Measurements from ENCODE around the gene POLR2E.

The POLR2E gene

GRCh38 chr19:1079566-1080111 lies 15.5 kb downstream of the POLR2E start:
- peak; percentile 77 for DNase-seq (ENCODE audit: low spot score)

GRCh38 chr19:1076951-1077350 lies 18.2 kb downstream of the POLR2E start:
- peak; percentile 97 for DNase-seq (ENCODE audit: low spot score)

- DNase-seq (ENCODE audit: low spot score) = no peak
Observed at GRCh38 chr19:1076046-1076386, 19.2 kb downstream of the POLR2E start.

- DNase-seq (ENCODE audit: low spot score) = peak; percentile 97
Observed at GRCh38 chr19:1074544-1075283, 20.5 kb downstream of the POLR2E start.

GRCh38 chr19:1073956-1074517 lies 21.1 kb downstream of the POLR2E start:
- no peak for DNase-seq (ENCODE audit: low spot score)

- DNase-seq (ENCODE audit: low spot score) = no peak
Observed at GRCh38 chr19:1073063-1073955, 21.9 kb downstream of the POLR2E start.

- no peak for DNase-seq (ENCODE audit: low spot score)
Observed at GRCh38 chr19:1072371-1073015, 22.7 kb downstream of the POLR2E start.

GRCh38 chr19:1070931-1071791 lies 24.0 kb downstream of the POLR2E start:
- DNase-seq (ENCODE audit: low spot score) = no peak

- no peak for DNase-seq (ENCODE audit: low spot score)
Observed at GRCh38 chr19:1070576-1070930, 24.6 kb downstream of the POLR2E start.

GRCh38 chr19:1069009-1069779 lies 26.0 kb downstream of the POLR2E start:
- DNase-seq (ENCODE audit: low spot score) = peak; percentile 84

- DNase-seq (ENCODE audit: low spot score) = peak; percentile 83
Observed at GRCh38 chr19:1068009-1069001, 26.9 kb downstream of the POLR2E start.

GRCh38 chr19:1067341-1067957 lies 27.7 kb downstream of the POLR2E start:
- DNase-seq (ENCODE audit: low spot score) = no peak

- DNase-seq (ENCODE audit: low spot score) = peak; percentile 89
Observed at GRCh38 chr19:1066748-1067340, 28.3 kb downstream of the POLR2E start, which contains the start of gene ARHGAP45. TSS of gene ARHGAP45 (plus strand) at chr19:1067167. CDS start at chr19:1067406, 239 bp downstream.

GRCh38 chr19:1066251-1066747 lies 28.9 kb downstream of the POLR2E start:
- no peak for DNase-seq (ENCODE audit: low spot score)

GRCh38 chr19:1065606-1066109 lies 29.5 kb downstream of the POLR2E start:
- no peak for DNase-seq (ENCODE audit: low spot score)

- peak; percentile 70 for DNase-seq (ENCODE audit: low spot score)
Observed at GRCh38 chr19:1064661-1065605, 30.2 kb downstream of the POLR2E start.
